GM10847 (cell line): ENCODE data around the gene KIAA0513.

Experiments used
- POLR2A ChIP-seq: IDR thresholded peaks from 2 replicates; pipeline ENCODE4 v1.6.1; 2011; ENCODE audit not compliant: insufficient read length; ENCODE audit errors: extremely low read depth

Gene KIAA0513

GRCh38 chr16:85111184-85111583, 83.6 kb downstream of the KIAA0513 start:
- no peak for TF ChIP-seq POLR2A

GRCh38 chr16:85112364-85112763, 84.8 kb downstream of the KIAA0513 start, which contains the start of gene CIBAR2:
Gene CIBAR2, minus strand, starts transcription at chr16:85112472. Its CDS starts 120 bp downstream, at chr16:85112352.
- TF ChIP-seq POLR2A, result no peak

- TF ChIP-seq POLR2A, result no peak
These were observed 85.7 kb downstream of the KIAA0513 start for GRCh38 chr16:85113168-85113733.

GRCh38 chr16:85113913-85114312, 86.3 kb downstream of the KIAA0513 start:
- TF ChIP-seq POLR2A, result no peak

- TF ChIP-seq POLR2A, result no peak
These were observed 87.4 kb downstream of the KIAA0513 start for GRCh38 chr16:85114909-85115567.

GRCh38 chr16:85117418-85117817, 89.8 kb downstream of the KIAA0513 start:
- no peak for TF ChIP-seq POLR2A

- no peak for TF ChIP-seq POLR2A
These were observed 92.4 kb downstream of the KIAA0513 start for GRCh38 chr16:85120006-85120340.

- TF ChIP-seq POLR2A, result no peak
These were observed 96.5 kb downstream of the KIAA0513 start for GRCh38 chr16:85123891-85124635.

GRCh38 chr16:85124636-85125346, 97.2 kb downstream of the KIAA0513 start:
- TF ChIP-seq POLR2A, result no peak

GRCh38 chr16:85125570-85126393, 98.2 kb downstream of the KIAA0513 start:
- TF ChIP-seq POLR2A, result no peak

GRCh38 chr16:85126394-85126704, 98.8 kb downstream of the KIAA0513 start:
- TF ChIP-seq POLR2A, result no peak

GRCh38 chr16:85126705-85127378, 99.2 kb downstream of the KIAA0513 start:
- no peak for TF ChIP-seq POLR2A

GRCh38 chr16:85127379-85127723, 99.8 kb downstream of the KIAA0513 start:
- TF ChIP-seq POLR2A, result no peak

GRCh38 chr16:85128079-85128837, 100.7 kb downstream of the KIAA0513 start:
- TF ChIP-seq POLR2A, result no peak
